ENCODE data around the gene ARHGAP40. TPM values are rescaled to one million over a fixed set of nuclear protein-coding genes. Genes with fewer than 3 reads are reported as not detected.

ARHGAP40 gene
- total and polyA plus RNA-seq, 9 of the 15 experiments (the other 6 are each of a cell fraction or from before 2014, with no cell fraction given) = not detected

- ChIA-PET CTCF (ENCODE audit: low intra/inter-chr PET ratio) (no interaction called here), POLR2A (interaction anchor here (1.4 to 2.0 kb wide), 2 partner anchors 11 to 97 kb away, joined by 3 to 4 read pairs; no protein-coding TSS in a partner anchor)
- Histone ChIP-seq H3K27me3 (ENCODE audit: control insufficient read depth in 2 of 2, insufficient read depth in 2 of 2, low read length in 2 of 2) (peaks cover 71 to 84% of the 10 kb centered on the region in 2 experiments), H2AFZ (ENCODE audit: low read depth, low read length) (no peak overlapping the region), H3K4me1 (replicated peaks in 1 of 2; ENCODE audit: control insufficient read depth in 2 of 2, insufficient read depth in 2 of 2, low read length in 2 of 2) (no peaks in the 10 kb centered on the region), H3K27ac (ENCODE audit: extremely low read depth, low read depth, low read length) (no peak overlapping the region), H3K79me2 (ENCODE audit: control insufficient read depth, insufficient read depth, low read length) (no peaks in the 10 kb centered on the region), H4K20me1 (replicated peaks; ENCODE audit: control insufficient read depth, insufficient read depth, low read length) (peaks cover 4% of the 10 kb centered on the region; the same call in 1 of the 2 replicates), H3K9me1 (ENCODE audit: control insufficient read depth, insufficient read depth, low read length) (no peaks in the 10 kb centered on the region), H3K4me3 (no peak overlapping the region), H3K9ac (ENCODE audit: insufficient read depth in 1 of 2, low read depth in 2 of 2, low read length in 2 of 2) (no peak overlapping the region), H3K9me3 (replicated peaks; ENCODE audit: control insufficient read depth, insufficient read depth, low read depth, low read length) (no peaks in the 10 kb centered on the region), H3K4me2 (ENCODE audit: insufficient read depth, low read length) (no peak overlapping the region), H3K36me3 (ENCODE audit: control insufficient read depth, insufficient read depth, low read length) (no peaks in the 10 kb centered on the region)
- in situ Hi-C loops (cut with MboI) = no loop called here
- ATAC-seq (no peak), FAIRE-seq (no peak), DNase-seq (ENCODE audit: extremely low read depth in 1 of 4, low spot score in 3 of 4) (no peak)
- intact Hi-C loops (cut with micrococcal nuclease) = no loop called here
- no TSS peak for BruUV-seq (replicated peaks)
- no peak for TF ChIP-seq USF2 (CRISPR knock-in tag; IDR thresholded peaks at IDR 0.05)
- WGBS (ENCODE audit: insufficient coverage, low coverage, missing lambda C conversion rate) = 0% methylated on average over 4 of the region's 4 CpGs
Measured at GRCh38 chr20:38617830-38618196, 16.2 kb downstream of the ARHGAP40 start.

- POLR2A ChIA-PET = interaction anchor here (0.7 to 1.0 kb wide), 3 partner anchors 15 to 1642 kb away, joined by 3 to 4 read pairs (median 4); no protein-coding TSS in a partner anchor
- FAIRE-seq = no peak
Measured at GRCh38 chr20:38620441-38620840, 18.8 kb downstream of the ARHGAP40 start.

More at GRCh38 chr20:38620441-38620840, 18.8 kb downstream of the ARHGAP40 start:
- DNase-seq (ENCODE audit: extremely low read depth in 1 of 4, low spot score in 3 of 4) (no peak), ATAC-seq (no peak)
- in situ Hi-C loops (cut with MboI) = no loop called here
- CTCF ChIA-PET (ENCODE audit: low intra/inter-chr PET ratio) = no interaction called here
- Histone ChIP-seq H2AFZ (ENCODE audit: low read depth, low read length) (no peak overlapping the region), H3K27me3 (ENCODE audit: control insufficient read depth in 2 of 2, insufficient read depth in 2 of 2, low read length in 2 of 2) (peaks cover 58 to 68% of the 10 kb centered on the region in 2 experiments), H3K36me3 (ENCODE audit: control insufficient read depth, insufficient read depth, low read length) (no peaks in the 10 kb centered on the region), H3K27ac (ENCODE audit: extremely low read depth, low read depth, low read length) (no peak overlapping the region), H3K79me2 (ENCODE audit: control insufficient read depth, insufficient read depth, low read length) (no peaks in the 10 kb centered on the region), H3K4me2 (ENCODE audit: insufficient read depth, low read length) (no peak overlapping the region), H3K9me3 (replicated peaks; ENCODE audit: control insufficient read depth, insufficient read depth, low read depth, low read length) (no peaks in the 10 kb centered on the region), H3K4me1 (replicated peaks in 1 of 2; ENCODE audit: control insufficient read depth in 2 of 2, insufficient read depth in 2 of 2, low read length in 2 of 2) (no peaks in the 10 kb centered on the region), H3K9me1 (ENCODE audit: control insufficient read depth, insufficient read depth, low read length) (no peaks in the 10 kb centered on the region), H4K20me1 (replicated peaks; ENCODE audit: control insufficient read depth, insufficient read depth, low read length) (peaks cover 4% of the 10 kb centered on the region; the same call in 1 of the 2 replicates), H3K9ac (ENCODE audit: insufficient read depth in 1 of 2, low read depth in 2 of 2, low read length in 2 of 2) (no peak overlapping the region), H3K4me3 (no peak overlapping the region)
- intact Hi-C loops (cut with micrococcal nuclease) = no loop called here
- WGBS (ENCODE audit: insufficient coverage, low coverage, missing lambda C conversion rate) = 5% methylated on average over 9 of the region's 9 CpGs
- TF ChIP-seq NBN (IDR thresholded peaks at IDR 0.05; ENCODE audit: low read depth) = no peak
- no peak for TF ChIP-seq SIN3A (IDR thresholded peaks at IDR 0.05; ENCODE audit: borderline replicate concordance in 2 of 2, control insufficient read depth in 1 of 2, low read depth in 2 of 2, low read length in 2 of 2)
- TF ChIP-seq KAT7 (CRISPR knock-in tag; IDR thresholded peaks at IDR 0.05; ENCODE audit: borderline replicate concordance) = no peak
- TF ChIP-seq NR2C1 (IDR thresholded peaks at IDR 0.05) = no peak
- TF ChIP-seq NR2C1 (tag; IDR thresholded peaks at IDR 0.05) = no peak
- no peak for TF ChIP-seq ZNF449 (CRISPR knock-in tag; IDR thresholded peaks at IDR 0.05)
- no TSS peak for BruUV-seq (replicated peaks)

Data from K562 (cell line).